SU-DHL-6 (cell line): ENCODE results near the gene ATP1A4.

Source experiments
- H2AFZ ChIP-seq: fragments of 200-600 bp; sonication (generic); 2 replicates; pipeline ENCODE4 v1.6.1; 2014; ENCODE audit warnings: low read depth, mild to moderate bottlenecking, moderate library complexity, mixed read lengths, antibody characterized with exemption, low read length; ENCODE audit not compliant: severe bottlenecking
- H3F3A ChIP-seq: fragments of 200-600 bp; shearing (Covaris generic); 2 replicates; pipeline ENCODE4 v1.6.0; 2016; ENCODE audit warnings: antibody characterized with exemption, mild to moderate bottlenecking; ENCODE audit not compliant: insufficient read depth
- H3K27ac ChIP-seq: fragments of 200-600 bp; sonication (generic); 2 replicates; pipeline ENCODE4 v1.5.1; 2016; ENCODE audit warnings: low read depth, mild to moderate bottlenecking, low read length, moderate library complexity, mixed read lengths
- H3K27me3 ChIP-seq: fragments of 200-600 bp; sonication (generic), shearing (Covaris generic); 2 replicates; pipeline ENCODE4 v1.6.0; 2014; ENCODE audit warnings: mild to moderate bottlenecking, low read length
- H3K36me3 ChIP-seq: fragments of 200-600 bp; sonication (generic); 2 replicates; pipeline ENCODE4 v1.6.1; 2014; ENCODE audit warnings: mild to moderate bottlenecking, low read length, mixed read lengths
- H3K4me2 ChIP-seq: fragments of 300-600, 200-600 bp; shearing (Covaris generic), sonication (generic); 2 replicates; pipeline ENCODE4 v1.6.0; 2014; ENCODE audit warnings: low read length, low read depth, mild to moderate bottlenecking; ENCODE audit not compliant: poor library complexity, severe bottlenecking
- H3K4me3 ChIP-seq: fragments of 200-600 bp; sonication (generic); 2 replicates; pipeline ENCODE4 v1.5.1; 2014; ENCODE audit warnings: antibody characterized with exemption, low read length, mild to moderate bottlenecking, mixed read lengths; ENCODE audit not compliant: insufficient read depth, poor library complexity, severe bottlenecking
- H3K79me2 ChIP-seq: fragments of 200-600 bp; sonication (generic); 2 replicates; pipeline ENCODE4 v1.6.1; 2014; ENCODE audit warnings: mild to moderate bottlenecking, low read length, moderate library complexity; ENCODE audit not compliant: insufficient read depth
- H3K9ac ChIP-seq: fragments of 200-600 bp; sonication (generic); 2 replicates; pipeline ENCODE4 v1.7.0; 2014; ENCODE audit warnings: mild to moderate bottlenecking, low read length
- H3K9me2 ChIP-seq: fragments of 200-600 bp; sonication (generic); replicated peaks from 2 replicates; pipeline ENCODE4 v1.6.1; 2014; ENCODE audit warnings: low read length; ENCODE audit not compliant: insufficient read depth
- H3K9me3 ChIP-seq: fragments of 200-600 bp; sonication (generic); 2 replicates; pipeline ENCODE4 v1.6.1; 2014; ENCODE audit warnings: low read length, mixed read lengths; ENCODE audit not compliant: insufficient read depth
- H4K20me1 ChIP-seq: fragments of 200-600 bp; sonication (generic); 2 replicates; pipeline ENCODE4 v1.6.1; 2014; ENCODE audit warnings: low read depth, mild to moderate bottlenecking, antibody characterized with exemption, low read length, moderate library complexity, mixed read lengths
- CTCF ChIP-seq: fragments of 200-600 bp; sonication (generic); IDR thresholded peaks from one replicate; pipeline ENCODE4 v1.5.1; 2017; ENCODE audit warnings: antibody characterized with exemption, mild to moderate bottlenecking, low read length, moderate library complexity; ENCODE audit not compliant: insufficient read depth, poor library complexity, severe bottlenecking
- EZH2phosphoT487 ChIP-seq: fragments of 200-600 bp; sonication (generic), shearing (Covaris generic); conservative IDR thresholded peaks from 2 replicates; pipeline ENCODE4 v1.6.1; 2018; ENCODE audit warnings: mild to moderate bottlenecking, antibody characterized with exemption, low read length, moderate library complexity, mixed read lengths

Gene ATP1A4

DNA sequence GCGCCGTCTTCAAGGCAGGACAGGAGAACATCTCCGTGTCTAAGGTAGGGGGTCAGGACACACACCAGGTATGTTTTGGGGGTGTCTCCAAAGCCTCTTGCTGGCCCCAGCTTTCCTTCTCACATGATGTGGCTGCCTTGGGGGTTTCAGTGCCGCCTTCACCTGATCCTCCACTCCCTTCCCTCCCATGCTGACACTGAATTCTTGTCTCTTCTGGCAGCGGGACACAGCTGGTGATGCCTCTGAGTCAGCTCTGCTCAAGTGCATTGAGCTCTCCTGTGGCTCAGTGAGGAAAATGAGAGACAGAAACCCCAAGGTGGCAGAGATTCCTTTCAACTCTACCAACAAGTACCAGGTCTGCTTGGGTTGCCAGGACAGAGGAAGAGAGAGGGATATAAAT, 22.4 kb upstream of the ATP1A4 start:
- TF ChIP-seq EZH2phosphoT487 (no peak), CTCF (no peak)
- Histone ChIP-seq H4K20me1 (no peaks in the 10 kb centered on the region), H3K27ac (no peak overlapping the region), H3K9me2 (no peaks in the 10 kb centered on the region), H2AFZ (no peak overlapping the region), H3K9ac (no peak overlapping the region), H3K79me2 (no peaks in the 10 kb centered on the region), H3K36me3 (no peaks in the 10 kb centered on the region), H3K4me3 (no peak overlapping the region), H3K27me3 (no peaks in the 10 kb centered on the region), H3K9me3 (no peaks in the 10 kb centered on the region), H3K4me2 (no peak overlapping the region), H3F3A (no peaks in the 10 kb centered on the region)

DNA sequence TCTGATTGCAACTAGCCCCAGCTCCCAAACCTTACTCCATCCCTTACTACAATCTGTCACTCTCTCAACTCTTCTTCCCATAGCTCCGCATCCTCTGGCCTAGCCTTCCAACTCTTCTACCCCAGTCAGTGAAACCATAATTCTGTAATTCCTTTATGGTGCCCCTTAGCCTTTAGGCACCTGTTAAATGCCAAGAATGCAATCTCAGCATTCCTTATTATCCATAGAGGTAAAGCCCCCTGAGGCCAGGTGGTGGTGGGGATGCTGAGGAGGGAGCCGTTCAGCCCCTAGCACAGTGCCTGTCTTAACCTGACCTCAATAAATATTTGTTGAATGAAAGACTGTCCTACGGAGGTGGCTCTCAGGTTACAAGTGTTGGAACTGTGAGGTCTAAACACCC, 21.8 kb upstream of the ATP1A4 start:
- Histone ChIP-seq H3K4me3 (no peak overlapping the region), H3K27me3 (no peaks in the 10 kb centered on the region), H3K79me2 (no peaks in the 10 kb centered on the region), H3K4me2 (no peak overlapping the region), H3K9me3 (no peaks in the 10 kb centered on the region), H3F3A (no peaks in the 10 kb centered on the region), H3K27ac (no peak overlapping the region), H3K36me3 (no peaks in the 10 kb centered on the region), H3K9me2 (no peaks in the 10 kb centered on the region), H4K20me1 (no peaks in the 10 kb centered on the region), H3K9ac (no peak overlapping the region), H2AFZ (no peak overlapping the region)
- TF ChIP-seq CTCF (no peak), EZH2phosphoT487 (no peak)

DNA sequence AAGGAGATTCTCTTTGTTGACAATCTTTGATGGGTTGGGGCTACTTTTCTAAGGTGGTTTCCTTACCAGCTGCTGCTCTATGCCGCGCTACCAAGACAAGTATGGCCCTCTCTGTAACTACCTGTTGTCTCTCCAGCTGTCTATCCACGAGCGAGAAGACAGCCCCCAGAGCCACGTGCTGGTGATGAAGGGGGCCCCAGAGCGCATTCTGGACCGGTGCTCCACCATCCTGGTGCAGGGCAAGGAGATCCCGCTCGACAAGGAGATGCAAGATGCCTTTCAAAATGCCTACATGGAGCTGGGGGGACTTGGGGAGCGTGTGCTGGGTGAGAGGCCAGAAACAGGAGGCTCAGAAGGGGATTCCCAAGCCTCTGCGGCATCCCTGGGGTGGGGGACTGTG, 21.4 kb upstream of the ATP1A4 start:
- Histone ChIP-seq H3K27me3 (no peaks in the 10 kb centered on the region), H3F3A (no peaks in the 10 kb centered on the region), H3K9ac (no peak overlapping the region), H3K27ac (no peak overlapping the region), H3K4me3 (no peak overlapping the region), H4K20me1 (no peaks in the 10 kb centered on the region), H3K36me3 (no peaks in the 10 kb centered on the region), H3K4me2 (no peak overlapping the region), H3K9me3 (no peaks in the 10 kb centered on the region), H3K9me2 (no peaks in the 10 kb centered on the region), H3K79me2 (no peaks in the 10 kb centered on the region), H2AFZ (no peak overlapping the region)
- TF ChIP-seq EZH2phosphoT487: no peak

DNA sequence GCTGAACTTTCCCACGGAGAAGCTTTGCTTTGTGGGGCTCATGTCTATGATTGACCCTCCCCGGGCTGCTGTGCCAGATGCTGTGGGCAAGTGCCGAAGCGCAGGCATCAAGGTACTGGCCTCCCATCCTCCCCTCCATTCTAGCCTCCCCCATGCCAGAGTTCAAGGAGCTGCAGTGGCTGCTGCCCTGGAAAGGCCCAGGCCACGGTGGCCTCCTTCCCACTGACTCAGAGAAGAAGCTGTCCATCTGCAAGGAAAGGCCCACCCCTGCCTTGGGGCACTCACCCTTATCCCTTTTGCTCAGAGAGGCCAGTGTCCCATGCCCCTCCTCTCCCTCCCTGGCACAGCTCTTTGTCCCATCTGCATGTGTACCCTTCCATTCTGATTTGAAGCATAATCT, 20.9 kb upstream of the ATP1A4 start:
- Histone ChIP-seq H3K4me2 (no peak overlapping the region), H3F3A (no peaks in the 10 kb centered on the region), H3K36me3 (no peaks in the 10 kb centered on the region), H3K4me3 (no peak overlapping the region), H3K9ac (no peak overlapping the region), H3K9me3 (no peaks in the 10 kb centered on the region), H3K9me2 (no peaks in the 10 kb centered on the region), H3K27me3 (no peaks in the 10 kb centered on the region), H3K27ac (no peak overlapping the region), H4K20me1 (no peaks in the 10 kb centered on the region), H3K79me2 (no peaks in the 10 kb centered on the region), H2AFZ (no peak overlapping the region)
- TF ChIP-seq EZH2phosphoT487: no peak
- TF ChIP-seq CTCF: no peak
